Brain microvascular endothelial cell (primary cell): ENCODE results near the gene CARS1.

ENCODE experiments used
- DNase-seq: peaks from one replicate; pipeline ENCODE4 v3.0.0-alpha.2; 2020
- H3K27ac ChIP-seq: fragments of 250-450 bp; sonication (Bioruptor Pico); 2 replicates; pipeline ENCODE4 v1.5.1; 2020; ENCODE audit warnings: mild to moderate bottlenecking, moderate library complexity
- H3K27me3 ChIP-seq: fragments of 250-450 bp; sonication (Bioruptor Pico); replicated peaks from 2 replicates; pipeline ENCODE4 v1.5.1; 2020; ENCODE audit warnings: mild to moderate bottlenecking
- H3K36me3 ChIP-seq: fragments of 250-450 bp; sonication (Bioruptor Pico); replicated peaks from 2 replicates; pipeline ENCODE4 v1.5.1; 2020; ENCODE audit warnings: mild to moderate bottlenecking
- H3K4me3 ChIP-seq: 2 replicates; pipeline ENCODE4 v1.5.1; 2011; ENCODE audit warnings: low read depth, mild to moderate bottlenecking, control low read depth, low read length, moderate library complexity
- in situ Hi-C: cut with HindIII; loops from 2 replicates; pipeline ENCODE4 v1.10.0; 2017; ENCODE audit warnings: low sequenced_read_pairs, low pct_ligation_motif_present
- TF ChIP-seq, protein P1 (sequence below): IDR thresholded peaks from 2 replicates; pipeline ENCODE4 v1.5.1; 2011; ENCODE audit warnings: low read depth, mild to moderate bottlenecking, moderate library complexity, low read length, control low read depth, inconsistent platforms; ENCODE audit errors: missing control alignments

Gene CARS1

DNA sequence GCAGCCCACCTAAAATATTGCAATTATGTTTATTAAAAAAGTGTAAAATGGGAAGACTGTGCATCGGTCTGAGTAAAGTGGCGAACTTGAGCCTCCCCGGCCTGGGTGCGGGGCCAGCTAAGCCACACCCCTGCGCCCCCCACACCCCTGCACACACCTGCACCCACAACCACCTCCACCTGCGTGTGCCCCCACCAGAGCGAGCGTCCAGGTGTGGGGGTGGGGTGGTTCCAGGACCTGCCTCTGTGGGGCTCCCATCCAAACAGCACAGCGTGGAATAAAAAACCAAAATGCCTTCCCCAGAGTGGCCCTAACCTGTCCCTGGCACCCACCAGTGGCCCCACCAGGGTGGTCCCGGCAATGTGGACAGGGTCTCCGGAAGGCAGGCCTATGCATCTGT is 30.1 kb upstream of the CARS1 start:
- no peaks in the 10 kb centered on the region for H3K36me3 ChIP-seq
- in situ Hi-C loops, result no loop called here
- no peaks in the 10 kb centered on the region for H3K27me3 ChIP-seq
- DNase-seq, result no peak
- H3K4me3 ChIP-seq, result no peak overlapping the region
- TF ChIP-seq, protein P1, sequence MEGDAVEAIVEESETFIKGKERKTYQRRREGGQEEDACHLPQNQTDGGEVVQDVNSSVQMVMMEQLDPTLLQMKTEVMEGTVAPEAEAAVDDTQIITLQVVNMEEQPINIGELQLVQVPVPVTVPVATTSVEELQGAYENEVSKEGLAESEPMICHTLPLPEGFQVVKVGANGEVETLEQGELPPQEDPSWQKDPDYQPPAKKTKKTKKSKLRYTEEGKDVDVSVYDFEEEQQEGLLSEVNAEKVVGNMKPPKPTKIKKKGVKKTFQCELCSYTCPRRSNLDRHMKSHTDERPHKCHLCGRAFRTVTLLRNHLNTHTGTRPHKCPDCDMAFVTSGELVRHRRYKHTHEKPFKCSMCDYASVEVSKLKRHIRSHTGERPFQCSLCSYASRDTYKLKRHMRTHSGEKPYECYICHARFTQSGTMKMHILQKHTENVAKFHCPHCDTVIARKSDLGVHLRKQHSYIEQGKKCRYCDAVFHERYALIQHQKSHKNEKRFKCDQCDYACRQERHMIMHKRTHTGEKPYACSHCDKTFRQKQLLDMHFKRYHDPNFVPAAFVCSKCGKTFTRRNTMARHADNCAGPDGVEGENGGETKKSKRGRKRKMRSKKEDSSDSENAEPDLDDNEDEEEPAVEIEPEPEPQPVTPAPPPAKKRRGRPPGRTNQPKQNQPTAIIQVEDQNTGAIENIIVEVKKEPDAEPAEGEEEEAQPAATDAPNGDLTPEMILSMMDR, result no peak
- no peak overlapping the region for H3K27ac ChIP-seq

DNA sequence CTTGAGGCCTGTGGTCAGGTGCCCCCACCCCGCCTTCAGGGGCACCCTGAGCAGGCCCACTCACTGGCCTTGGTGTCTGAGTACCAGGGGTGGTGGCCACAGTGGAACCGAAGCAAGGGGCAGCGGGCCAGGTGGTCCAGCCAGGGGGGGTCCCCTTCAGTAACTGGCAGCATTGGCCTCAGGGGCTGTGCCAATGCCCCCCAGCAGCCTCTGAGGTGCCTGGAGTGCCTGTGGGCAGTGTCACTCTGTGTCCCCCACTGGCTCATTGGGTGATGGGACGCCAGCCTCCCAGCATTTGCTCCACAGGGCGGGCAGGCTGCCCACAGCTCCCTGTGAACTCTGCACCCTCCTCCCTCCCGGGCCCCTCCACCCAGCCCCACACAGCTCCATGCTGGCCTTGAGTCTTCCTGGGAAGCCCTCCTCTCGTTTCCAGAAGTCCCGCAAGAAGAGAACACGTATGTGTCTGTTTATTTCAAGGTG is 29.5 kb upstream of the CARS1 start:
- no peaks in the 10 kb centered on the region for H3K36me3 ChIP-seq
- TF ChIP-seq, protein P1, result no peak
- no peak for DNase-seq
- no peaks in the 10 kb centered on the region for H3K27me3 ChIP-seq
- no peak overlapping the region for H3K27ac ChIP-seq
- H3K4me3 ChIP-seq, result no peak overlapping the region
- in situ Hi-C loops, result no loop called here

DNA sequence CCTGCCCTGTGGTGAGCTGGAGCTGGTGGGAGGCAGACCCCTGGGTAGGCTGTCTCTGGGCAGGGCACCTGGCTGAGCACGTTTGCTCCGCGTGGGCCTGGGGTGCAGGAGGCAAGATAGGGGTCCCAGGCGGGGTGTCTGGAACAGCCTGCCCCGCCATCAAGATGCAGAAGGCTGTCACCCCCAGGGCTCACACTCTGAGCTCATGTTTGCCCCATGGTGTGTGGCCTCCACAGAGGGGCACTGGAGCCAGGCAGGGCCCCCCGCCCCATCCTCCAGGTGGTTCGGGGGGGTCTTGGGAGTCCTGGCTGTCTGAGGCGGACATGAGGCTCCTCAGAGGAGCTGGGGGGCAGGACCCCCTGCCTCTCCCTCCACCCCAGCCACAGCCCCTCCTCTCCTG is 28.9 kb upstream of the CARS1 start:
- H3K4me3 ChIP-seq, result no peak overlapping the region
- DNase-seq, result no peak
- no peaks in the 10 kb centered on the region for H3K36me3 ChIP-seq
- TF ChIP-seq, protein P1, result no peak
- in situ Hi-C loops, result no loop called here
- no peaks in the 10 kb centered on the region for H3K27me3 ChIP-seq
- no peak overlapping the region for H3K27ac ChIP-seq

DNA sequence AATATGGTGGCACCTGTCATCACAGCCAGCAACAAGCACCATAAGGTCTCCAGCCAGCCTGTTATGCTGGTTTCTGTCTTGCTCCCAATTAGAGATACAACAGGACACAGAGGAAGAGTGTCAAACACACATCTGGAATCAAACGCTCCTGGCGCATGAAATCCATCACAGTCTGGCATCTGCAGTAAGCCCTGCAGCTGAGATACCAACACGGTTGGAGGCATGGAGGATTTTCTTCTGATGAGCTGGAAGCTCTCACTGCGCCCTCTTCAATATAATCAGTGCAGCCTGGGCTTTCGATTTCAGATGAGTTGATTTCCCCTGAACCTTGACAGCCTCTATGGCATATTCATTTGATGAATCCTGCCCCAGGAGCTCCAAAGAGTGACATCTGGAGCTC is 27.8 kb upstream of the CARS1 start:
- H3K36me3 ChIP-seq, result no peaks in the 10 kb centered on the region

DNA sequence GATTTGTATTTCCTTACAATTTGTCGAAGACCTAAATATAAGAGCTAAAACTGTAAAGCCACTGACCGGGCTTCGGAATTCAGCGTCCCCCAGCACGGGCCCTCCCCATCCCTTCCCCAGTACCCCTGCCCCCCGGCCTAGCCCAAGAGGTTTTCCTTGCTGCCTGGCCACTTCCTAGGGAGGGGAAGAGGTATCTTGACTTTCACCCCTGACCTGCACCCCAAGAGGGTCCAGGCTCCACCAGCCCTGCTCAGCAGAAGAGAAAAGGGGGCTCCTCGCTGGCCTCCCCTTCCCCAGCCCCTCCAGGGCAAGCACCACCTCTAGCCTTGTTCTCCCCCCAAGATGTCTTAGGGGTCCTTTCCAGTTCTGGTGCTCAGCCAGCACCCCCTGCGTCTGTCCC is 26.1 kb upstream of the CARS1 start:
- Histone ChIP-seq H3K27me3 (no peaks in the 10 kb centered on the region), H3K36me3 (no peaks in the 10 kb centered on the region), H3K4me3 (no peak overlapping the region), H3K27ac (no peak overlapping the region)
- no peak for DNase-seq
- TF ChIP-seq, protein P1, result no peak
- in situ Hi-C loops, result no loop called here

More for the DNA sequence above, 27.8 kb upstream of the CARS1 start:
- H3K4me3 ChIP-seq, result no peak overlapping the region
- H3K27ac ChIP-seq, result no peak overlapping the region
- TF ChIP-seq, protein P1, result no peak
- no peak for DNase-seq
- no peaks in the 10 kb centered on the region for H3K27me3 ChIP-seq
- in situ Hi-C loops, result no loop called here

DNA sequence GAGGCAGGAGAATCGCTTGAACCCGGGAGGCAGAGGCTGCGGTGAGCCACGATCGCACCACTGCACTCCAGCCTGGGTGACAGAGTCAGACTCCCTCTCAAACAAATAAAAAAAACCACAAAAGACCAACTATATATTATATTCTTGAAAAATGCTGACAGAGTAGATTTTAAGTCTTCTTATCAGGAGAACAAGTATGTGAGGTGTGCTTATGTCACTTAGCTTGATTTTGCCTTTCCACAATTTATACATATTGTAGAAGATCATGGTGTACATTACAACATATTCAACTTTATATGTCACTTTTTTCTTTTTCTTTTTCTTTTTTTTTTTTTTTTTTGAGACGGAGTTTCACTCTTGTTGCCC is 24.1 kb upstream of the CARS1 start:
- no peak for DNase-seq
- no peaks in the 10 kb centered on the region for H3K27me3 ChIP-seq
- H3K27ac ChIP-seq, result no peak overlapping the region
- H3K36me3 ChIP-seq, result no peaks in the 10 kb centered on the region
- TF ChIP-seq, protein P1, result no peak
- in situ Hi-C loops, result no loop called here
- no peak overlapping the region for H3K4me3 ChIP-seq
